SU-DHL-6 (cell line): Measurements from ENCODE around the gene HS6ST3.

Experiments used
- CTCF ChIP-seq: fragments of 200-600 bp; sonication (generic); IDR thresholded peaks from one replicate; pipeline ENCODE4 v1.5.1; 2017; ENCODE audit warnings: antibody characterized with exemption, mild to moderate bottlenecking, low read length, moderate library complexity; ENCODE audit not compliant: insufficient read depth, poor library complexity, severe bottlenecking
- EZH2phosphoT487 ChIP-seq: fragments of 200-600 bp; sonication (generic), shearing (Covaris generic); conservative IDR thresholded peaks from 2 replicates; pipeline ENCODE4 v1.6.1; 2018; ENCODE audit warnings: mild to moderate bottlenecking, antibody characterized with exemption, low read length, moderate library complexity, mixed read lengths

- TF ChIP-seq CTCF, result no peak
- TF ChIP-seq EZH2phosphoT487, result no peak
Observed at GRCh38 chr13:96837809-96838208, 747.9 kb downstream of the HS6ST3 start.
